Measurements from ENCODE around the gene MYBBP1A. TPM values are rescaled to one million over a fixed set of nuclear protein-coding genes. Genes with fewer than 3 reads are reported as not detected.

Gene MYBBP1A
- total RNA-seq, 1 donor from 2014 or later, result 108 TPM

DNA sequence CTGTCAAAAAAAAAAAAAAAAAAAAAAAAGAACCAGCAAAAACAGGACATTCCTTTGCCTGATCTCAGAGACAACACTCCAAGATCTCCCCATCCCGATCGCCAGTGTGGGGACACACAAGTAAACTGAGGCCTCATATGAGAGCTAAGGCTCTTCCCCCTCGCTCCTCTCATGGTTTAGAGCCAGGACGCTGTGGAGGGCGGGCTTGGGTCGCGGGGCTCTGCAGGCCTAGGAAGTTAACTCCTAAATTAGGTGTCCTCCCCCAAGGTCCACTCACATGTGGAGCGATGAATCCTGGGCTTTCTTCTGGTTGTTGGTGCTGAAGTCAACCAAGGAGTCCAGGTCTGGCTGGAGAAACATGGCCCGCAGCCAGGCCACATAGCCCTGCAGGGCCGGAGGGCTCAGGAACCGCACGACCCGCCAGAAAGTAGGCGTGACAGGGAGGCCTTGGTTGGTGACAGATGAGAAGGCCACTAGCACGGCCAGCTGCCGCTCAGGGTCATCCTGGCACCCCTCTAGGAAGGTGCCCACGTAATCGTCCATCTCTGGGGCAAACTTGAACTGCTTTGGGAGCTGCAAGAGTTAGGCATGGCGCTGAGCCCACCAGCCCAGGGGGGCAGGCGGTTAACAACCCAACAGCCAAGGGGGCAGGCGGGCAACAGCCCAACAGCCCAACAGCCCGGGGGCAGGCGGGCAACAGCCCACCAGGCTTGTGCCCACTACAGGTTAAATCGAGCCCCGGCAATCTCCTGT is 5.2 kb downstream of the MYBBP1A start:
- H3K4me1 Mint-ChIP-seq, result peaks cover 16% of the 10 kb centered on the region
- H3K27me3 Mint-ChIP-seq, result no peaks in the 10 kb centered on the region
- ATAC-seq (ENCODE audit: low read depth) (no peak), DNase-seq (no peak)
- H3K4me3 Mint-ChIP-seq, result no peak overlapping the region
- intact Hi-C loops (cut with micrococcal nuclease), result no loop called here
- H3K9me3 Mint-ChIP-seq, result no peaks in the 10 kb centered on the region
- POLR2A ChIA-PET, result interaction anchor here (0.7 kb wide), 2 partner anchors 11 to 712 kb away, joined by 3 to 7 read pairs; no protein-coding TSS in a partner anchor
- TF ChIP-seq CTCF (IDR thresholded peaks at IDR 0.05), result no peak
- H3K27ac Mint-ChIP-seq, result no peak overlapping the region
- H3K36me3 Mint-ChIP-seq (ENCODE audit: low read depth), result peaks cover 77% of the 10 kb centered on the region
- CTCF ChIA-PET, result interaction anchor here (0.6 kb wide), 1 partner anchor 50 kb away, joined by 3 read pairs; no protein-coding TSS in a partner anchor

DNA sequence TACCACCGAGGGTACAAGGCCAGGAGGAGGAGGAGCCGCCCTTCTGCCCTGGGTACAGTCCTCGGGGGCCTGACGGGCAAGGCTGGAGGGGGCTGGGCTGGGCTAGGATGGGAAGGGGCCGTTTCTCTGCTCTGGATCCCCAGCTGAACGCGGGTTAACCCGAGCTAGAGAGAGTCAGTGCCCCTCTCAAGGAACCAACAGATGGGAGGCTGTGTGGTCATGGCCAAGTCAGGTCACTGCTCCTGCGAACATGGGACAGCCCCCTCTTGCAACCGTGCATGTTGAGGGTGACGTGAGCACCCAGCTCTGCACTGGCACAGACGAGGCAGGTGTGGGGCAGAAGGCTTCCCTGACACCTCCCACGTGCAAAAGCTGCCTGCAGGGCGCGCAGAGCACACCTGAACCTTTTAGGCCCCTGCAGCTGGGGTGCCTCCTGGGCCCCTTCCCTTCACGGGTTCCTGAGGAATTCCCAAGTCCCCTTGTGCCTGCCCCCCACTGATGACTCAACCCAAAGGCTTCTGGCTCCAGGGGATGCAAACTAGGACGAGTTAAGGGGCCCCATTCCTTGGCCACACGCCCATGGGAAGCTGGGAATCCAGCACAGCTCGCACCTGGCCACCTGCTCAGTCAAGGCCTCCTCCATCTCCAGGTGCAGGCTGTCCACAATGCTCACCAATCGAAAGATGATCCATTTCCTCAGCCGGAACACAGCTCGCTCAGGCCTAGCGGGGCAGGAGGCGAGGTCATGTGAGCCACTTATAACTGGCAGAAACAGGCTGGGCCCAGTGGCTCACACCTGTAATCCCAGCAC is 6.3 kb downstream of the MYBBP1A start:
- peaks cover 80% of the 10 kb centered on the region for H3K36me3 Mint-ChIP-seq (ENCODE audit: low read depth)
- H3K9me3 Mint-ChIP-seq, result no peaks in the 10 kb centered on the region
- peaks cover 6% of the 10 kb centered on the region for H3K4me1 Mint-ChIP-seq
- POLR2A ChIA-PET, result interaction anchor here (0.7 kb wide), 1 partner anchor 713 kb away, joined by 7 read pairs; no protein-coding TSS in a partner anchor
- intact Hi-C loops (cut with micrococcal nuclease), result no loop called here
- no peak overlapping the region for H3K4me3 Mint-ChIP-seq
- ATAC-seq (ENCODE audit: low read depth), result no peak
- CTCF ChIA-PET, result interaction anchor here (0.9 kb wide), 1 partner anchor 18 kb away, joined by 3 read pairs; no protein-coding TSS in a partner anchor
- DNase-seq, result no peak
- no peaks in the 10 kb centered on the region for H3K27me3 Mint-ChIP-seq
- no peak for TF ChIP-seq CTCF (IDR thresholded peaks at IDR 0.05)
- no peak overlapping the region for H3K27ac Mint-ChIP-seq

DNA sequence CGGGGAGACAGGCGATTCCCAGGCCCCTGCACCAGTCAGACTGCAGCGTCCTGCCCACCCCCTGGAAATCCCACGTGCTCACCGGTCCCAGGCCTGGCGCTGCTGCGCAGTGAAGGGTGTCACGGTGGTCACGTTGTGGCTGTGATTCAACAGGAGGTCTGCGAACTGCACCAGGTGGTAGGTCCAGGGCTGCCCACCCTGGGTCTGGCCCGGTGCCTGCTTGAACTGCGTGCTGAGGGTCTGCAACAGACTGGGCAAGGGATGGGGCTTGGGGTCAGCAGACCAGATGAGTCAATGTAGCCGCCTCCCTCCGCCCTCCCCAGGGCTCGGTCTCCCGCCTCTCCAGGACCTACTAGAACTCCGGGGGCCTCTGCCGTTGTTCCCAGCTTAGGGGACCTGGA is 7.1 kb downstream of the MYBBP1A start:
- ChIA-PET CTCF (no interaction called here), POLR2A (no interaction called here)
- H3K27me3 Mint-ChIP-seq, result no peaks in the 10 kb centered on the region
- H3K36me3 Mint-ChIP-seq (ENCODE audit: low read depth), result peaks cover 84% of the 10 kb centered on the region
- no peak overlapping the region for H3K4me3 Mint-ChIP-seq
- DNase-seq, result no peak
- intact Hi-C loops (cut with micrococcal nuclease), result no loop called here
- no peak overlapping the region for H3K27ac Mint-ChIP-seq
- peaks cover 2% of the 10 kb centered on the region for H3K4me1 Mint-ChIP-seq
- TF ChIP-seq CTCF (IDR thresholded peaks at IDR 0.05), result no peak
- no peak for ATAC-seq (ENCODE audit: low read depth)
- no peaks in the 10 kb centered on the region for H3K9me3 Mint-ChIP-seq

DNA sequence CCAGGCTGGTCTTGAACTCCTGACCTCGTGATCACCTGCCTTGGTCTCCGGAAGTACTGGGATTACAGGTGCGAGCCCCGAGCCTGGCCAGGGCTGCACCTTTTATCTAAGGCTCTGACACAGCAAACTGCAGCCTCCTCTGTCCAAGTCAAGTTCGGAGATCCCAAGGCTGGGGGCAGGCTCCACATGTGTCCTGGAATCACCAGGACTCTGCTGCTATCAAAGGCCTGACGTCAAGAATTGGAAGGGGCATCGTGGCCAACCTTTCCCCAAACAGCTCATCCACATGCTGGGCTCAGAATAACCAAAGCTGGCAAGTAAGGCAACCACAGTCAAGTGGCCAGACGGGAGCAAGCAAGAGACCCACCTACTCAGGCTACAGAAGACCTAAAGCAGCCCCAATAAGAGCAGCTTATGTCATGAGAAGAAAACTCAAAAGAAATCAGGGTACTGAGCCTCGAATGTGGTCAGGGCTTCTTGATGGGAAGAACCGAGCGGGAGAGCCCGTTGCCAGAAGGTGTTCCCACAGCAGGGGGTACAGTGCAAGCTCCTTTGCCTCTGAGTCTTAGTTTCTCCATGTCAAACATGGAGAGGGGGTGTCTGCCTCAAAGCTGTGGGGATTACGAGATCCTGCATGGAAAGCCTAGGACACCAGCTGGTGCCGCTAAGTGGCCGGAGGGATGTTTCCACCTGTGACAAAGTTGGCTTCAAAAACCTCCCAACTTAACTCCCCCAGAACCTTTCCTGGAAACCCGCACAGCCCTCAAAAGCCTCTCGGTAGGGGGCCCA is 7.9 kb downstream of the MYBBP1A start:
- ChIA-PET POLR2A (no interaction called here), CTCF (no interaction called here)
- Mint-ChIP-seq H3K9me3 (no peaks in the 10 kb centered on the region), H3K4me3 (no peak overlapping the region), H3K36me3 (ENCODE audit: low read depth) (peaks cover 84% of the 10 kb centered on the region), H3K4me1 (peaks cover 2% of the 10 kb centered on the region), H3K27ac (no peak overlapping the region), H3K27me3 (no peaks in the 10 kb centered on the region)
- ATAC-seq (ENCODE audit: low read depth) (no peak), DNase-seq (no peak)
- TF ChIP-seq CTCF (IDR thresholded peaks at IDR 0.05), result no peak
- intact Hi-C loops (cut with micrococcal nuclease), result no loop called here
